Subcutaneous adipose tissue (tissue), 4 donors: ENCODE data around the gene TXNRD1. TPM values are rescaled to one million over a fixed set of nuclear protein-coding genes. Genes with fewer than 3 reads are reported as not detected.

Source experiments
- total RNA-seq, 4 donors: library from RNA; depleted of rRNA; stranded (reverse); fragments of >200 nt; gene quantifications; one replicate each; pipeline ENCODE4 v1.1.0, GENCODE V29; 2016
- TF ChIP-seq, protein P1 (sequence below): fragments of 450-650 bp; IDR thresholded peaks from one replicate; pipeline ENCODE4 v1.5.1; 2016; ENCODE audit warnings: low read depth, mild to moderate bottlenecking, control low read depth, antibody characterized with exemption, moderate library complexity

TXNRD1 gene
- total RNA-seq, 4 donors from 2014 or later, result 76.2 to 122 (median 83.3) TPM

DNA sequence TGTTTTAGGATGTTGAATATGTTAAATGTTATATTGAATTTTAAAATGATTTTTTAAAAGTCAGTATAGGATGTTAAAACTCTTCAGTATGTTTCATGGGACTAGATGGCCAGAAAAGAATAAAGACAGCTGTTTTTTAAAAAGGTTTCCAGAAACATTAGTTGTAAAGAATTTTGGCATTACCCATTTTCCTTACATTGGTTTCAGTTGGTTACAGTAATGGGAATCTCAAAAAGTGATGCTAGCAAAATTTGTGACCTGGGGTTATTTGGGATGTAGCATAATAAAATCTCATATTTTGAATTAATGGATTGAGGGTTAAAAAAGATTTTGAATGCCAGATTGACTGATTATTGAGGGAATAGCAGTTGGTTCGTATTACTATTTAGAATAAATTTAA is 113.2 kb downstream of the TXNRD1 start:
- TF ChIP-seq, protein P1, sequence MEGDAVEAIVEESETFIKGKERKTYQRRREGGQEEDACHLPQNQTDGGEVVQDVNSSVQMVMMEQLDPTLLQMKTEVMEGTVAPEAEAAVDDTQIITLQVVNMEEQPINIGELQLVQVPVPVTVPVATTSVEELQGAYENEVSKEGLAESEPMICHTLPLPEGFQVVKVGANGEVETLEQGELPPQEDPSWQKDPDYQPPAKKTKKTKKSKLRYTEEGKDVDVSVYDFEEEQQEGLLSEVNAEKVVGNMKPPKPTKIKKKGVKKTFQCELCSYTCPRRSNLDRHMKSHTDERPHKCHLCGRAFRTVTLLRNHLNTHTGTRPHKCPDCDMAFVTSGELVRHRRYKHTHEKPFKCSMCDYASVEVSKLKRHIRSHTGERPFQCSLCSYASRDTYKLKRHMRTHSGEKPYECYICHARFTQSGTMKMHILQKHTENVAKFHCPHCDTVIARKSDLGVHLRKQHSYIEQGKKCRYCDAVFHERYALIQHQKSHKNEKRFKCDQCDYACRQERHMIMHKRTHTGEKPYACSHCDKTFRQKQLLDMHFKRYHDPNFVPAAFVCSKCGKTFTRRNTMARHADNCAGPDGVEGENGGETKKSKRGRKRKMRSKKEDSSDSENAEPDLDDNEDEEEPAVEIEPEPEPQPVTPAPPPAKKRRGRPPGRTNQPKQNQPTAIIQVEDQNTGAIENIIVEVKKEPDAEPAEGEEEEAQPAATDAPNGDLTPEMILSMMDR, result no peak

DNA sequence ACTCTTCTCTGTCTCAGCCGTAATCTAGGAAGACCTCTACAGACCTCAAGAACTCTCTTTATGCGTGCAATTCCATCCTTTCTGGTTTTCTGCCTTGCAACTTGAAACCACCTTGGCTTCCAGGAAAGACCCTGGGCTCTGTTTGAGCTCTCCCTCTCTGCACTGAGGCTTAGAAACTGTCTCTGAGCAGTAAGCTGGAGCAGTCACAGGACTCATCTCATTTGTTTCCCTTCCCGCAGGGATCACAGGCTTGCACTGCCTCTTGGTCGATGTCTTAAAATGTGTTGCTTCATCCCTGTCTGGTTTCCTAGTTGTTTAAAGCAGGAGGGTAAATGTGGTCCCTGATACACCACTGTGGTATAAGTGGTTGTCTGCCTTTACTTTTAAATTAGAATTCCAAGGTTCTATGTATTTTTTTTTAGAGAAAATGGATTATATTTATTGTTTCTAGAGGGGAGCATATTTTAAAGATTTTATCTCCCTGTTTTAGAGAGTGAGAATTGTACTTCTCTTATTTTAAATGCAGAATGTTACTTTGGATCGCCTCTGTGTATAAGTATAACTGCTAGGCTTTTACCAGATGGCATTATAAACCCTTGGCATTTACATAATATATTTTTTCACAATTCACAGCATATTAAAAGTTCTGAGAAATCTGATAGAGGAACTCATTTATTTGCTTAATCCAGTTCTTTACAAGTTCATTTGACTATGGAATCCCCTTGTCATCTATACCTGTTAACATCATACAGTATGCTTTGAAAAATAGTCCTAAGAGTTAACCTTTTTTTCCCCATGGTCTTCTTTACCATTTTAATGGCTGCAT is 114.3 kb downstream of the TXNRD1 start:
- TF ChIP-seq, protein P1, result no peak

DNA sequence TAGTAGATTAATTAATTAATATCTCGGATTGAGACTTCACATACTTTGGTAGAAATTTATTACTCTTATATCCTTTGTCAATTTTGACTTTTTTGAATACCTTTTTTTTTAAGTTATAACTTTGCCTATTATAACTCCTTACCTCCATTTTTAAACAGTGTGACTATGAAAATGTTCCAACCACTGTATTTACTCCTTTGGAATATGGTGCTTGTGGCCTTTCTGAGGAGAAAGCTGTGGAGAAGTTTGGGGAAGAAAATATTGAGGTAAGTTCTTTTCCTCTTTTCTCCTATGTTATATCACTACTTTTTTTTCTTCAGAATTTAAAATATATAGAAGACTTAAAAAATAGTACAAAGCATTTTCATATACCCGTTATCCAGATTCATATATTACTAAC is 115.8 kb downstream of the TXNRD1 start:
- TF ChIP-seq, protein P1, result no peak

DNA sequence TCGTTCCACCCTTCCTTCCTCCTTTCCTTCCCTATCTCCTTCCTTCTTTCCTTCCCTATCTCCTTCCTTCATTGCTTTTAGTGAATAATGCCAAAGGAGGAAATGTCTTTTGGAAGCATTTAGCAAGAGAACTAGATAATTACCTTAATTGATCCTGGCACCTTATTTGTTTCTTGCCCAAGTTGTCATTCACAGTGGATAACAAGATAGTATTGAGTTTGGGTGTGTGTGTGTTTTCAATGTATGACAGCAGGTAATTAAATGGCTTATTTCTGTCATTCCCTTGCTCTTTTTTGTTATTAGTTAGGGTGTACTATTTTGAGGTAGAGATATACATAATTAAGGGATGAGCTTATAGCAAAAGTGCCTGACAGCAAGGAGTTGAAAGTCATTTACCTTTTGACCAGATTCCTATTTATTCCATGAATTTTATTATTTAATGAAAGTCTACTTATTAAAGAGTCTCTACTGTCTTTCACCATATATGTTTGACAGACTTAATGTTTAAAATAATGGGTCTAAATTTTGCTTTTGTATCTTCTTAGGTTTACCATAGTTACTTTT is 118.2 kb downstream of the TXNRD1 start:
- TF ChIP-seq, protein P1, result no peak

DNA sequence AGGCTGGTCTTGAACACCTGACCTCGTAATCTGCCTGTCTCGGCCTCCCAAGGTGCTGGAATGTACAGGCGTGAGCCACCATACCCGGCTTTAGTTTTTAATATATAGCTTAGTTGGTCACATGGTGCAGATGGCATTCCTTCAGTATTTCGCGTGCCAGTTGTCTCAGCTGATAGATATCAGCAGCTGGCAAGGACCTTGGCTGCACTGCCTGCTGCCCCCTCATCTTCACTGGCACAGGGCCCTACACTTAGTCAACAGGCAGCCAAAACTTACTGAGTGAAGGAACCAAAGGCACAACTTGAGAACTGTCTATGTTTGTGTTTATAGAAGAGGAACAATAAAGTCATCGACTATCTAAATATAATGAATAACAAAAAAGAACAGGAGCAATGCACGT is 119.0 kb downstream of the TXNRD1 start:
- TF ChIP-seq, protein P1, result no peak

DNA sequence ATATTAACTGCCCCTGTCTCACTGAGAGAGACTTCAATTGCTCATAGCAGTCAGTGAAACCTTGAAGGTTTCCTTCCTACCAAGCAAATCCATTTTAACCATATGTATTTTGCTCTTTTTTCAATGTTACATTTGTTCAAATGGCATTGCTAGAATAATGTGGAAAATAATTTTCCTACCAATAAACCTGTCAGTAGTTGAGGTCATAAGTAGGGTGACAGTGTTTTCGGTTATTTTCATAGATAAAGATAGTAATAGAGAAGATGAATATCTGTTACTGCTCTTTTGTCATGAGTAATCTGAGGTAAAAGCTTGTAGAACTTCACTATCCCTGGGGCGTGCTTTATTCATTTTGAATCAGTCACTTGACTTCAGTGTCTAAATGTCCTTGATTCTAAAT is 120.5 kb downstream of the TXNRD1 start:
- TF ChIP-seq, protein P1, result no peak

DNA sequence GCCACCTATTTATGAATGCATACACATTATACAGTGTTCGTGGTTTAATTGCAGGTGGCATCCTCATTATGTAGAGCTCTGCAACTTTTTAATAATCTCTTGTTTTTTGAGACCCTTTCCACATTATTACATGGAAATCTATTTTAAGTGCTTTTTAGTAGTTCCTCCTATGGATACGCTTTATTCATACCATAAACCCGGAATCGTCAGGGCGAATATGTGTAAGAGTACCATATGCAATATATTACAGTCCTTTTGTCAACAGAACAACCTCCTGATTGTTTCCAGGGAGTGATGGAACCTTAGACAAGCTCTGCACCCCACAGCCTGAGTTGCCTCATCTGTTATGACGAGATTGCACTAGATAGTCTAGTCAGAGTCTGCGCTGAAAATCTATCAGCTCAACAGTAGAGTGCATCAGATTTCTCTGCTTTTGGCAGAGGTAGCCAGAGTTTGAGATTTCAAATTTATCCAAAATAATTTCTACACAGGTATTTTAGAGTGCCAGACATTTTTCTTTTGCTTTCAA is 121.5 kb downstream of the TXNRD1 start:
- TF ChIP-seq, protein P1, result no peak
